Keratinocyte (primary cell): ENCODE data around the gene CUX1.

ENCODE experiments used
- EZH2 ChIP-seq: IDR thresholded peaks from one replicate; pipeline ENCODE4 v1.6.1; 2012; ENCODE audit warnings: inconsistent platforms, mild to moderate bottlenecking, low read length, moderate library complexity
- TF ChIP-seq, protein P1 (sequence below), 3 experiments: IDR thresholded peaks in 1 of 3; conservative IDR thresholded peaks in 1 of 3; optimal IDR thresholded peaks in 1 of 3; 2 replicates in 2 of 3; 3 replicates in 1 of 3; pipeline versions ENCODE3 to v1.5.1; 2011; ENCODE audit warnings: low read length in 3 of 3, mild to moderate bottlenecking in 3 of 3, moderate library complexity in 2 of 3, control low read depth in 1 of 3, inconsistent platforms in 1 of 3; ENCODE audit not compliant: insufficient read depth in 2 of 3; ENCODE audit errors: extremely low read depth in 1 of 3

DNA sequence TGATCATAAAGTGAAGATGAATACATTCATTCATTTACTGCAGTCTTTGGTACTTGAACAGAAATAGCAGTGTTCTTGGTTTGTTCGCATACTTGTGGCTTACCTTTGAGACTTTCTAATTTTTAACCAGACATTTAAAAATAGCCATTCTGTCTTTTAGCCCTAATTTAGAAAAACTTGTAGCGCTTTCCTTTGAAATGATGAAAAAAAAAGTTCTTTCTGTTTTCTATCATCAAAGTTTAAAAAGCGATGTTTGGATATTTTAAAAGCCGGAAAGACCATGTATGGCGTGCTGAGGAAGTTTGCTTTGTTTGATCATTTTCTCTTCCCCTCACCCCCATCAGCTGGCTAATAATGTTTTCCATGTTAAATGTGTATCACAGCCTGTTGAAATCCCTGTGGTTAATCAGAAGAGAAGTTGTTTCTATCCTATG is 116.3 kb downstream of the CUX1 start:
- TF ChIP-seq, protein P1, sequence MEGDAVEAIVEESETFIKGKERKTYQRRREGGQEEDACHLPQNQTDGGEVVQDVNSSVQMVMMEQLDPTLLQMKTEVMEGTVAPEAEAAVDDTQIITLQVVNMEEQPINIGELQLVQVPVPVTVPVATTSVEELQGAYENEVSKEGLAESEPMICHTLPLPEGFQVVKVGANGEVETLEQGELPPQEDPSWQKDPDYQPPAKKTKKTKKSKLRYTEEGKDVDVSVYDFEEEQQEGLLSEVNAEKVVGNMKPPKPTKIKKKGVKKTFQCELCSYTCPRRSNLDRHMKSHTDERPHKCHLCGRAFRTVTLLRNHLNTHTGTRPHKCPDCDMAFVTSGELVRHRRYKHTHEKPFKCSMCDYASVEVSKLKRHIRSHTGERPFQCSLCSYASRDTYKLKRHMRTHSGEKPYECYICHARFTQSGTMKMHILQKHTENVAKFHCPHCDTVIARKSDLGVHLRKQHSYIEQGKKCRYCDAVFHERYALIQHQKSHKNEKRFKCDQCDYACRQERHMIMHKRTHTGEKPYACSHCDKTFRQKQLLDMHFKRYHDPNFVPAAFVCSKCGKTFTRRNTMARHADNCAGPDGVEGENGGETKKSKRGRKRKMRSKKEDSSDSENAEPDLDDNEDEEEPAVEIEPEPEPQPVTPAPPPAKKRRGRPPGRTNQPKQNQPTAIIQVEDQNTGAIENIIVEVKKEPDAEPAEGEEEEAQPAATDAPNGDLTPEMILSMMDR (optimal IDR thresholded peaks at IDR 0.05 in 1 of 3, IDR thresholded peaks at IDR 0.05 in 1 of 3, conservative IDR thresholded peaks at IDR 0.05 in 1 of 3; ENCODE audit: extremely low read depth in 1 of 3, insufficient read depth in 2 of 3, low read length in 3 of 3): no peak
- no peak for TF ChIP-seq EZH2
